ENCODE results near the gene FAM124B.

DNA sequence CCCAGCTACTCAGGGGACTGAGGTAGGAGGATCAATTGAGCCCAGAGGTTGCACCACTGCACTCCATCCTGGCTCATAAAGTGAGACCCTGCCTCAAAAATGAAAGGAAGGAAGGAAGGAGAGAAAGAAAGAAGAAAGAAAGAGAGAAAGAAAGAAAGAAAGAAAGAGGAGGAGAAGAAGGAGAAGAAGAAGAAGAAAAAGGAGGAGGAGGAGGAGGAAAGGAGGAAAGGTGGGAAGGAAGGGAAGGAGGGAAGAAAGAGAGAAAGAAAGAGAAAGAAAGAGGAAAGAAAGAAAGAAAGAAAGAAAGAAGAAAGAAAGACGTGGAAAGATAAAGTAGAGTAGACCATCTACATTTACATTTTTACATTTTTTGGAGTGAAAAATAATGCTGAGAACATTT lies 39.8 kb downstream of the FAM124B start:
- TF ChIP-seq POLR2A (IDR thresholded peaks at IDR 0.05; ENCODE audit: low read depth, low read length) (no peak), POLR2AphosphoS5 (IDR thresholded peaks at IDR 0.05; ENCODE audit: low read depth, low read length) (no peak), TAF1 (IDR thresholded peaks at IDR 0.05; ENCODE audit: low read depth, low read length) (no peak), PAX5 (IDR thresholded peaks at IDR 0.05; ENCODE audit: insufficient read depth, low read length, severe bottlenecking) (no peak), SPI1 (IDR thresholded peaks at IDR 0.05; ENCODE audit: low read depth, low read length) (no peak), POU2F2 (IDR thresholded peaks at IDR 0.05; ENCODE audit: low read depth, low read length) (no peak)

Data from GM12891 (cell line).